Measurements from ENCODE around the gene CBX8.

Gene CBX8

DNA sequence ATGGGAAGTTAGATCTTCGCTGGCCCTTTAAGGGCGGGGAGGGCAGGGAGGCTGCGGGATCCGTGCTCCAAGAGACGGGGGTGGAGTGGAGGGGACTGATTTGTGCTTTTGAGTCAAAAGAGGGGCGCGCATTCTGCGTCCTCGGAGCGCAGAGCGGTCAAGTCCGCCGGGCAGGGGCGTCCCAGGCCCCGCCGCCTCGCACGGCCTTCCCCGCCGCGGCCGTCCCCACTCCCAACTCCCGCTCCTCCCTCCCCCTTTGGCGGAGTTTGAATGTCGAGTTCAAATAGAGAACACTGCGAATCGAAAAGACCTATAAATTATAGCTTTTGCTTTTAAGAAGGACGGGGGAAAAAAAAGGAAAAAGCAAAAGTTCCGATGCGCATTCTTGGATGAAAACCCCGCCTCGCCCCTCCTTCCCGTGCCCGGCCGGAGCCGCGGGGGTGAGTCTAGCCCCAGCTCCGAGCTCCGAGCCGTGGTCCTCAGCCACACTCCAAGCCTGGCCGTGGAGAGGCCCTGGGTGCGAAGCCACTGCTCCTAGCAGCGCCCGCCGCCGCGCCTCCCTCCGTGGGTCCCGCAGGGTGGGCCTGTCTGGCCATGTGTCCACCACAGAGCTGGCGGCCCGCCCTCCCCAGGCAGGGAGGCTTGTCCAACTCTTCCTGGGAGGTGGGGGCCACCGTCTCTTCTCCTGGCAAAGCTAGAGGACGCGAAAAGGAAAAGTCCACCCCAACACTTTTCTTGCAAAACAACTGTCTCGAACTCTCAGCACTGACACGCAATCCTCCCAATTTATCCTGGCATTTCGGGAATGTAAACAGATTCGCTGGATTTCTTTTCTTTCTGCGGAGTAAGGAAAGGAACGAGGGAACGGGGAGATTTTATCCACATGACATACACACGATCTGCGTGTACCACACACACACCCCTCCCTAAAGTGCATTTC, 3.6 kb downstream of the CBX8 start:
- DNase-seq (ENCODE audit: low read depth in 2 of 2): no peak

DNA sequence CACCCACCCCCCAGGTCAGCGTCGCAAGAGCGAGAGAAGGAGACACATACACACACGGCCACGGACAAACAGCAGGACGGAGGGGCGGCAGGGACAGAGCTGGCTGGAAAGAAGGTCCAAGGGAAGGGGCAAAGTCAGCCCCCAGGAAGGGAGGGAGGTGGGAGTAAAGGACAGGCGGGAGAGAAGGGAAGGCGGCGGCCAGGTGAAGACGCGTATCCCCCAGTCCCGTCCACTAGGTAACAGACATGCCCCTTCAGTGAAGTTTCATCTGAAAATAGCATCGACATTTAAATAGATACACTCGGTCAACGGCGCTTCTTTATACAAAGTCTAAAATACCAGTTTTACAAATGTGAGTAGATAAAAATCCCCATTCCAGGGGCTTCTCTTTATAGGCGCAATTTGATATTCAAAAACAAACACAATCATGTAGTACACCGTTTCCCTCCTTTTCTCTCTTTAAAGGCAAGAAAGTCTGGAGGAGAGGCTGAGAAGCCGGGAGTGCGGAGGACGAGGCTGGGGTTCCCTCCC, 4.5 kb downstream of the CBX8 start:
- no peak for DNase-seq (ENCODE audit: low read depth in 2 of 2)

DNA sequence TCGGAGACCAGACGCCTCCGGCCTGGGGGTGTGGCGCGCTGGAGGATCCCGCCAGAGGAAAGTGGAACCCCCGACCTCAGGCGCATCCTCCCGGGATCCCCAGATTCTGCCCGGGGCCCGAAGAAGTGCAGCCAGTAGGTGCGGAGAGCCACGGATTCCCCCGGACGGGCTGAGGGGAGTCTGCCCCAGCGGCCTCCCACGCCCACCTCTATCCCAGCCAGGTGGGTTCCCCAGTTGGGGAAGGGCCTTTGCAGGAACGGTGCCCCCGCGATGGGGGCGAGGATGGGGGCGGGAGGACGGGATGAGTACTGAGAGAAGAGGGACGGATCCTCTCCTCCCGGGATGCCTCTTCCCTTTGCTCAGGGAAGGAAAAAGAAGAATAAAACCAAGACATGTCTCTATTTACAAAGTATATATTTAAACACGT, 5.1 kb downstream of the CBX8 start:
- DNase-seq (ENCODE audit: low read depth in 2 of 2): no peak

DNA sequence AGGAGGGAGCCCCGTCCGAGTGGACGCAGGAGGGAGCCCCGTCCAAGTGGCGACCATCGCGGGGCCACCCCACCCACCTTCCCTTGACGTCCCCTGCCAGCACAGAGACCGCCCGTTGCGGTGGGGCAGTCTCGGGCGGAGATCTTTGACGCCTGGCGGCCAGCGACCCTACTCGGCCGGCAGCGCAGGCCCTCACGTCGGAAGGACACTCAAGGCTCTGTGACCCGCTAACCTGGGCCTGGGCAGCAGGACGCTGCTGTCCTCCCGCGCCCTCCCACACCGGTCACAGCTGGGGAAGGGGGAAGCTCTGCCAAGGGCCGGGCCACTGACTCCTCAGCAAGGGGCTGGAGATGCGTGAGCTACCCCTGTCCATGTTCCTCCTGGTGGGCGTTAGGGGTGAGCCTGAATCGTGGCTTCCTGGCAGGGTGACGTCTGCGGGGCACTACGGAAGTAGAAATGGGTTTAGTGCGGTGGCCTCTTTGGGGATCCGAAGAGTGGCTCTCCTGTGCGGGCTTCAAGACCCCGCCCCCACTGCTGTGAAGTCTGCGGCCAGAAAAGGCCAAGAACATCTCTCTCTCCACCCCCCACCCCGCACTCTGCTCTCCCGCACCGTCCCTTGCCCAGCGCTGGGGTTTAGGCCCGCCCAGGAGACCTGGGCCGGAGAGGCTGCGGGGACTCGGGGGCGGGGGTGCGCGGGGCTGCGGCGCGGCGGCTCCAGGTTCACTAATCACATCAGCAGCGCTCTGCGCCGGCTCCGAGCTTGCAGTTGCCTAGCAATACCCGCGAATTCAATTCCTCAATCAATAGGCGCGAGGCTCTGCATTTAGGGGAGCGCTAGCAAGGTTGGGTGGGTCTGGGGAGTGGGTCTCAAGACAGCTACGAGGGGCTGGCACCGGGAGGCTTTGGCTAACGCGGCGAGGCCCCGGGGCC, 5.8 kb downstream of the CBX8 start:
- DNase-seq (ENCODE audit: low read depth in 2 of 2): no peak

DNA sequence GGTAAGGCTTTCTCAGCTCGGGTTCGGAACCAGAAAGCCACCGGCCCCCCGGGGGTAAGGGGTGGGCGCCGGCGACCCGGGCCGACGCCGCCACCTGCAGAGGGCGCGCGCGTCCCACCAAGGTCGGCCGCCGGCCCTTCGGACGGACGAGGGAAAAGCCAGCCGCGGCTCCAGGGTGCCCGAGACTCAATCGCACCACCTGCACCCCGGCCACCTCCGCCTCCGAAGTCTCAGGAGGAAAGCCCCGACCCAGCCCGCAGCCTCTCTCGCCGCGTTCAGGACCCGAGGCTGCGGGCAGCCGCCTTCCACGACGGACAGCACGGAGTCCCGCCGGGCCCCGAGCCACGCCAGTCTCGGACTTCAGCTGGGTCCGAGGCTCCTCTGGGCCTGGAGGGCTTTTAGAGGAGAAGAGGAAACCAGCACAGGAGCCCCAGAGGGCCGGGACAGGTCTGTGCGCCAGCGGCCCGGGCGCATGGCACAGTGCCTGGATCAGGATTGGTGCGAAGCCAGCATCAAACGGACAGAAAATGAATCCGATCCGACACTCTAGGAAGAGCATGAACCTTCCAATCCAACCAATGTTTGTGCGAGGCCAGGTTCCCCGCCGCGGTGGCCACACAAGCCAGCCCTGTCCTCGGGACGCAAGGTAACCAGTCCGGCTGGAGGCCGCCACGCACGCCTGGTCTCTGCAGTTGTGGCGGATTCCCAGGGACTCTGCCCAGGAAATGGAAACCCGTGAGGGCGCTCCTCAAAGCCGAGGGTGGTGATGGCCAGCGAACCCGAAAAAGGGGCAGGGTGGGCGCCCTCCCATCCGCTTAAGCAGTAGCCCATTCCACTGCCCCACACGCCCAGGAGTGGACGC, 6.7 kb downstream of the CBX8 start:
- DNase-seq (ENCODE audit: low read depth in 2 of 2): no peak

DNA sequence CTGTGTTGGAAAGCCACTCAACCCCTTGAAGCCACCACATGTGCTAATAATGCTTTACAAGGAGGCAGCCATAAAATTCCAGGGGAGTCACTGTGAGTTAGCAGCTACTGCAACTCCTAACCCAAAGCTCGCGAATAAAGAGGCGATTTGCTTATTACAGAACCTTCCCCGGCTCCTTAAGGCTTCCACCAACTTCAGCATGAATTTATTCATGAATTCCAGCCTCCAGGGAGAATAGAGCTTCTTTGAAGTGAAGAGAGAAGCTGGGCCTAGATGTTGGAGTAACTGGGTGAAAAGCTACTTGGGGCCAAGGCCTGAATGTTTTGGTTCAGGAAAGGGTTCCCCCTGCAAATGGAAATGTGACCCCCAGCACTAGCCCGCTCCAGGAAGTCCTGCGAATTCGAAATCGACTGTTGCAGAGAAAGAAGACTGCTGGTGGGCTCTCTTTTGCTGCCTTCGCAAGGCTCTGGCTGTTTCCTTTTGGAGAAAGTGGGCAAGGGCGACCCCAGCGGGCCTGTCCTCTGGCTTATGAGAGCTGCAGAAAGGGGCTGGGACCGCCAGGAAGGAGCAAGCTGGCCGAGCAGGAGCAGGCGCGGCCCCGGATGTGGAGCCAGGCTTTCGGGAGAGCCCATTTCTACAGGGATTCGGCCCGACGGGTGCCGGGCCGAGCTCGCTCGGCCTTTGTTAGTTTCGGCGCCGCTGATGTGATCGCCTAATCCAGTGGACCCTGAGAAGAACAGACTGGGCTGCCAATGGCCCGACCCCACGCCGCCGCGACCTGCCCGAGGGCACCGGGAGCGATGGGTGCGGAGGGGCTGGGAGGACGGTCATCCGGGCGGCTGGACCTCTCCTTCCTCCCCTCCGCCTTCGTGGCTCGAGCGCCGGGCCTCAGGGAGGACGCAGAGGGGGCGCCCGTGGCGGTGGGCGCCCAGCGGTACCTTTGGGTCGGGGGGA, 7.6 kb downstream of the CBX8 start:
- no peak for DNase-seq (ENCODE audit: low read depth in 2 of 2)

DNA sequence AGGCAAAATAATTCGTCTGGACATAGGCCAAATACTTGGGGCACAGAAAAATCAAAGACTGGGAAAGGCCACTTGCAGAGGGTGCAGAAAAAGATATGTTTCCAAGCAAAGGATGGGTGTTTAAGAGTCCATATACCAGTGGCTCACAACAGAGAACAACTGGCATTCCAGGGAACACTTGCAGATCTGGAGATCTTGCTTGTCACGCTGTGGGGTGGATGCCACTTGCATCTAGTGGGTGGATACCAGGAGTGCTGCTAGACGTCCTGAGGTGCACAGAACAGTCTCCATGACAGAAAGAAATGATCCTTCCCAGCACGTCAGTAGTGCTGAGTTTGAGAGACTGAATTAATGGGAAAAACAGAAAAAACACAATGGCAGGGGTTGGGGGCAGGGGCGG, 8.4 kb downstream of the CBX8 start:
- DNase-seq (ENCODE audit: low read depth in 2 of 2): no peak

DNA sequence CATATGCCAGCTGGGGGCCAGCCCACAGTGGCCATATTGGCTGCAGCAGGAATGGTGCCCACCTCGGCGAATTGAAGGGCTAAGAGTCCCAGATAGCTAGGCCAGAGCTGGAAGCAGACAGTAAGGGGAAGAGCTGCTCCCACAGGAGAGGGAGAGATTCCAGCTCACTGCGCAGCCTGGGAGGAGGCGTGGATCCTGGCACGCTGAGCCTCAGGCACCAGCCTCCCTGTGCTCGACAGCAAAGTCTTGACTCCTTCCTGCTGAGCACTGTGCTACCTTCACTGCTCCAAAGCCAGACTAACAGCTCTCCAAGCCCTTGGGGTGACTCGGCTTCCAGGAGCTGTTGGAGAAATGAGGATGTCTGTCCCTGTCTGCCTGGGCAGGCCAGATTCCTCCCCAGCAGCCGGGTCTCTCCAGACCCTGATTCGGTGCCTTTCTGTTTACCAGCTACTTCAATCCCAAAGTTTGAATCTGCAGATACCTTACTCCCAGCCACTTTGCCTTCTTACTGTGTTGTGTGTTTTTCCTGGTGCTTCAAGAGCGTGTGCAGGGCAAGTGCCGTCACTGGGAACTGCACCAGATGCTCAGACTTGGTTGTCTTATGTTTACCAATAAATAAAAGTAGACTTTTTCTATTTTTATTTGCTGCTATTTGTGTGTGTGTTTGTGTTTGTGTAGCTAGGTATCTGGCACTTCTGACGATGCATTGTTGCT, 9.8 kb downstream of the CBX8 start:
- DNase-seq (ENCODE audit: low read depth in 2 of 2): no peak

DNA sequence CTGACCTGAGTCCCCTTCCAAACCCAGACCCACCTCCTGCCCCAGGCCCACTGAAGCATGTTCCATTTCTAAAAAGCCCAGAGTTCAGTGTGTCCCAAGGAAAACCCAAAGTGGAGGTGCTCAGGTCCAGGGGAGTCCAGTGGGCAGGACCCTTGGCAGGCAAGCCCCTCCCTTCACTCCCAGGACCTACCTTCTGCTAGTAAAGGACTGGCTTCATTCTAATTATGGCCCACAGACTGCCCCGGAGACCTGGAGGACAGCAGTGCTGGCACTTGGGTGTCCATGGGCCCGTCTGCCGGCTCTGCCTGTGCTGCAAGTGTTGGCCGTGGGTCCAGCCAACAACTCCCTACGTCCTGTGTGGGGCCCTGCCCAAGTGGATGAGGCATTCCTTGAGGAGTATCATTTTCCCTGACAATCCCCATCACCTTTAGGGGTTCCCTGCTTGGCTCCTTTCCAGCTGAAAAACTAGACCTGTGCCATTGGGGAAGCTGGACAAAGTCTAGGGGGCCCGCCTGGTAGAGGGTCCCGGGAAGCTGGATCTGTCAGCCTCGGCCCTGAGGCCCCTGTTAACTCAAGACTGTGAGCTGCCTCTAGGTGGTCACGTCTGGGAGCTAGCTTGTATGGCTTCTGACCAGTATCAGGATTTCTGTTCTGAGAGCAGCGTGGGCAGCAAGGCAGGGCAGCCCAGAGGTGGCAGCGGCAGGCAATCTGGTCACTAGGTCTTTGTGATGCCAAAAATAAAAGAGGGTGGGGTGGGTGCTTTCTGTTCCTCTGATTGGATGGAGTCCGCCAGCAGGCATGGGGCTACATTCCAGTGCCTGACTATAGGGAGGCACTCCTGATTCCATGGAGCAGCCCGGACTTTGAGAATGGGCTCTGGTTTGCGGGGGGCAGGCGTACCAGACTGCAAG, 10.7 kb downstream of the CBX8 start:
- no peak for DNase-seq (ENCODE audit: low read depth in 2 of 2)

DNA sequence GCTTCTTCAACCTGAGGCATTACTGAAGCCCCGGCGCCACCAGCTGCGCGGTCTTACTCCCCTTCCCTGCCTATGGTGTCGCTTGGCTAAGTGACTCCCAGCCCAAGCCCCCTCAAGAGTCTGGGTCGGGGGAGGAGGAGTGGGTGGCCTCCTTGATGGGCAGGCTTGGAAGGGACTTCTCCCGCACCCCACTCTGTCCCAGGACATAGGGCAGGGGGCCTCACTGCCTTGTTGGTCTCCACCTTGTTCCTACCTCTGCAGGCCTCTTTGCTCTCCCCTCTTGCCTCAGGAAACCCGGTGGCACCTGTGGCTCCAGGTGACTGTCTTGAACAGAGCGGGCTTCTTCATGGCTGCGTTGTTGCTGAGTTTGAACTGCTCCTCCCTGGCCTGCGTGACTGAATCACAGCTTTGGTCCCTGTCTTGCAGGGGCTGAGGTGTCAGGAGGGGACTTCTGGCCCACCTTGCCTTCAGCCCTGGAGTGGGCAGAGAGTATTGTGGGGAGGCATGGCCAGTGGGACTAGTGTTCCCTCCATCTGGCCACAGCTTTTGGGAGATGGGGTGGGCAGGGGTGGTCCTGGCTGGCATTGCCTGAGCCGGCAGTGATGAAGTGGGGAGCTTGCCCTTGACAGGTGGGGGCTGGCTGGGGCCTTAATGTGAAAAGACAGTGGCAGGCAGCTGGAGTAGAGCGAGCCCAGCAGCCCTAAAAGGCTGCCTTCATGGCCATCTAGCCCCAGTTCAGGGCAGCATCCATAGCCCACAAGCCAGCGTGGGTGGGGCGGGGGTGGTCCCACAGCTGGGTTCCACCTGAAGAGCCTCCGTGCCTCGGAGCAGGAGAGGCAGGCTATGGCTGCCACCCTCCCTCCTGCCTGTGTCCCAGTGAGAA, 11.6 kb downstream of the CBX8 start:
- DNase-seq (ENCODE audit: low read depth in 2 of 2): no peak

DNA sequence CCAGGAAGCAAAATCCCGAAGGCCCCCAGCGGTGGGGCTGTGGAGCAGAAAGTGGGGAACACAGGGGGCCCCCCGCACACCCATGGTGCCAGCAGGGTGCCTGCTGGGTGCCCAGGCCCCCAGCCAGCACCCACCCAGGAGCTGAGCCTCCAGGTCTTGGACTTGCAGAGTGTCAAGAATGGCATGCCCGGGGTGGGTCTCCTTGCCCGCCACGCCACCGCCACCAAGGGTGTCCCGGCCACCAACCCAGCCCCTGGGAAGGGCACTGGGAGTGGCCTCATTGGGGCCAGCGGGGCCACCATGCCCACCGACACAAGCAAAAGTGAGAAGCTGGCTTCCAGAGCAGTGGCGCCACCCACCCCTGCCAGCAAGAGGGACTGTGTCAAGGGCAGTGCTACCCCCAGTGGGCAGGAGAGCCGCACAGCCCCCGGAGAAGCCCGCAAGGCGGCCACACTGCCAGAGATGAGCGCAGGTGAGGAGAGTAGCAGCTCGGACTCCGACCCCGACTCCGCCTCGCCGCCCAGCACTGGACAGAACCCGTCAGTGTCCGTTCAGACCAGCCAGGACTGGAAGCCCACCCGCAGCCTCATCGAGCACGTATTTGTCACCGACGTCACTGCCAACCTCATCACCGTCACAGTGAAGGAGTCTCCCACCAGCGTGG, 12.4 kb downstream of the CBX8 start:
- no peak for DNase-seq (ENCODE audit: low read depth in 2 of 2)

DNA sequence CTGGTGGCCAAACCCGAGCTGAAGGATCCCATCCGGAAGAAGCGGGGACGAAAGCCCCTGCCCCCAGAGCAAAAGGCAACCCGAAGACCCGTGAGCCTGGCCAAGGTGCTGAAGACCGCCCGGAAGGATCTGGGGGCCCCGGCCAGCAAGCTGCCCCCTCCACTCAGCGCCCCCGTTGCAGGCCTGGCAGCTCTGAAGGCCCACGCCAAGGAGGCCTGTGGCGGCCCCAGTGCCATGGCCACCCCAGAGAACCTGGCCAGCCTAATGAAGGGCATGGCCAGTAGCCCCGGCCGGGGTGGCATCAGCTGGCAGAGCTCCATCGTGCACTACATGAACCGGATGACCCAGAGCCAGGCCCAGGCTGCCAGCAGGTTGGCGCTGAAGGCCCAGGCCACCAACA, 13.0 kb downstream of the CBX8 start:
- DNase-seq (ENCODE audit: low read depth in 2 of 2): no peak

DNA sequence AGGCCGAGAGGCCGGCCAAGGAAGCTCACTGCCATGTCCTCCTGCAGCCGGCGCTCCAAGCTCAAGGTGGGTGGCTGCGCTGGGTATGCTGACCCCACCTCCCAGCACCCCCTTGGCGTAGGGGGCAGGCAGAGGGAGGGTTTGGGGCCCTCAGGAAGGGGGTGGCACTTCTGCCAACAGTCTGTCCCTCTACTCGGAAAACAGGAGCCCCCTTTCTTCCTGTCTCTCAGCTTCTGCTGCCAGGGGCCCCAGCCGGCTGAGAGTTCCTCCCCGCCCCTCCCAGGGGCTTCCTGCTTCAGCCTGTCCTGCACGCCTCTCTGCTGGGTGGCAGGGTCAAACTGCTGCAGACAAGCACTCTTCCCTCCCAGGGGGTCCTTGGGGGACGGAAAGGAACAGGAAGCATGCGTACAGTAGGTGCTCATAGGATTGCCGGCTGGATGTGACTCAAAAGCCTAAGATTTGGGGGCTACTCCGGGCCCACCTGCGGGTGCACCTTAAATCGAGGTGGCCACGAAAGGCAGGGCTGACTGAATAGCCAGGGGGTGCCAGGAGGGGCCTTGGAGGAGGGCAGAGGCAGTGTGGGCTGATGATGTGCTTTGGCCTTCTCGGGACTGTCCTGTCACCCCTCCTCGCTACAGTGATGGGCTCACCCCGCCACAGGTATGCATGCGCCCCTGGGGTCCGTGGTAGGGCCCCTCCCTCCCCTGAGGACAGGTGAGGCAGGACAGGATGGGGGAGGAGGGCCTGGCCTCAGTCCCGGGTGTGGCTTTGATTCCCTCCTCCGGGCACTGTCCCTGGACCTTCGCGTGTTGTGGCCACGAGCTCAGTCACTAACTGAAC, 14.9 kb downstream of the CBX8 start:
- no peak for DNase-seq (ENCODE audit: low read depth in 2 of 2)

DNA sequence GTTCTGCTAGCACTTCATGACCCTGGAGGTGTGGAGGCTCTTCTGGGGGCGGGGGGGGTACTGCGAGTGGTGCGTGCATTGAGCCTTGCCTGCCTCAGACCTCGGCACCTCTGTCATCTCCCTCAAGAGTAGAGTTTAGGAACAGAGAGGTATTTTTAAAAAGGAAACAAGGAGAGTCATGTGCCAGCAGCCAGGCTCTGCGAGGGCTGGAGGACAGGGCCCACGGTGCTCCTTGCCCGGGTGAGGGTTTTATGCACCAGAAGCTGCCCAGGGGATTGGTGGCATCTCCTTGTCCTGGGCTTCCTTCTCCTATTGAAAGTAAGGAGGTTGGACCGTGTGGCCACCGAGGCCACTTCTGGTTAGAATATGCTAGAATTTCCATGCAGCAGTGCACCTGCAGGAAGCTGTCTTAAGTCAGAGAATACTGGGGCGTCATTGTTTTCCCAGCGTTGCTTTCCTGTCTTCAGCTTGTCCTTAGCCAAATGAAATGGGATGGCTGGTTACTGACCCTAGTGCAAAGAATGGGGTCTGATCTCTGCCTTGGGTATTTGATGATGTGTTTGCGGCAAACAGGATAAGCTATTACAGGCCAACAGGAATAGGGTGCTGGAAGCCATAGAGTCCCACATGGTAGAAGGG, 15.7 kb downstream of the CBX8 start:
- no peak for DNase-seq (ENCODE audit: low read depth in 2 of 2)

DNA sequence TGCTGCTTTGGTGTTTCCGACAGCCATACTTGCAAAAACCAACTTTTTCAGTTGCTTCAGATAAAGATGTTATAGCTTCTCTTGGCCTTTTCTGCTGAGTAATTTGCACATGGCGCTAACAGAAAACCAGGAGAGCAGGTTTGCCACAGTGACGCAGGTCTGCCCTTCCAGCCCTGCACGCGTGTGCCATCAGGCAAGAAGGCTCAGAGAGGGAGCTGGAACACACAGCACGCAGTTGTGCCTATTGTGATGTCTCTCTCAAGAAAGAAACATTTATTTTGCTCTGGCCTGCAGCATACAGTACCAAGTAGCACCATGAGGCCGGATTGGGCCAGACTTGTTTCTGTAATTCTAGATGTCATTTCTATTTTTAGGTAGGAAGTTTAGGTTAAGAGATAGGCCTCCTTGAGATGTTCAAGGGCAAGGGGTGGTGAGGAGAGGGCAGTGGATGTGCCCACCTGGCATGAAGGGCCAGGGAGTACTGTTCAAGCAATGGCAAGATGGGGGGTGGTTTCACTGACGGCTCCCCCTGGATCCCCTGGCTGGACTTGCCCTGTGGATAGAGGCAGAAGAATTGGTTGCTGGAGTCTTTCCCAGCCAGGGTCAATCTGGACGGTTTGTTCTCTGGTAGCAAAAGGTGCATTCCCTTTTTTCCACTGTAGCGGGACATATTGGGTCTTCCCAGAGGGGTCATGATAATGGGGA, 17.1 kb downstream of the CBX8 start:
- DNase-seq (ENCODE audit: low read depth in 2 of 2): no peak

Measured in activated CD8-positive, alpha-beta memory T cell treated with anti-CD3 and anti-CD28 coated beads for 4 hours (primary cell).